Sigmoid colon (tissue), 4 donors: ENCODE data around the gene DUSP19.

Experiments
- EP300 ChIP-seq, 4 donors: sonication (generic); formaldehyde crosslinking; IDR thresholded peaks; one replicate each; pipeline ENCODE4 v1.6.1; 2017; ENCODE audit warnings: antibody characterized with exemption in 4 of 4
- POLR2AphosphoS5 ChIP-seq, 4 donors: sonication (generic); formaldehyde crosslinking; IDR thresholded peaks; one replicate each; pipeline ENCODE4 v1.6.1; 2017; ENCODE audit warnings: antibody characterized with exemption in 4 of 4
- TF ChIP-seq, protein P1 (sequence below), 4 experiments: fragments of 450-650 bp in 3 of 4; fragments of 200-600 bp in 1 of 4; IDR thresholded peaks; one replicate each; pipeline ENCODE4 v1.5.1; 2016 to 2019; ENCODE audit warnings: antibody characterized with exemption in 4 of 4, mild to moderate bottlenecking in 3 of 4, moderate library complexity in 2 of 4

DNA sequence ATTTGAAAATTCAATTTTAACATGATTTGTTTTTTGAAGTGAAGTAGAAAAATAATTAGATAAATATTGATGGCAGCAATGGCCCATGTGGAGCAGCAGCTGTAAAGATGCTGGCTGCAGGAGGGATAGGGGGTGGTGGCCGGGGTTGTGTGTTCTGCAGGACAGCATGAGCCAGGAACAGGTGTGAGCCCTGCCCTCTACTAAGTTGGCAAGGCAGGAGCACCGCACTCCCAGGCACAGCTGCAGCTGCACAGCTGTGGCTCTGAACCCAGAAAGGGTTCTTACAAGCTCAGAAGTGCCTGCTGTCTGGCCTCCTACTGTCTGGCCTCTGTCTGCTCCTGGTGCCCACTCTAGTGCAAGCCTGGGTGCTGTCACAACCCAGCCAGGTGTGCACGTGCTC lies 10.0 kb upstream of the DUSP19 start:
- TF ChIP-seq, protein P1, sequence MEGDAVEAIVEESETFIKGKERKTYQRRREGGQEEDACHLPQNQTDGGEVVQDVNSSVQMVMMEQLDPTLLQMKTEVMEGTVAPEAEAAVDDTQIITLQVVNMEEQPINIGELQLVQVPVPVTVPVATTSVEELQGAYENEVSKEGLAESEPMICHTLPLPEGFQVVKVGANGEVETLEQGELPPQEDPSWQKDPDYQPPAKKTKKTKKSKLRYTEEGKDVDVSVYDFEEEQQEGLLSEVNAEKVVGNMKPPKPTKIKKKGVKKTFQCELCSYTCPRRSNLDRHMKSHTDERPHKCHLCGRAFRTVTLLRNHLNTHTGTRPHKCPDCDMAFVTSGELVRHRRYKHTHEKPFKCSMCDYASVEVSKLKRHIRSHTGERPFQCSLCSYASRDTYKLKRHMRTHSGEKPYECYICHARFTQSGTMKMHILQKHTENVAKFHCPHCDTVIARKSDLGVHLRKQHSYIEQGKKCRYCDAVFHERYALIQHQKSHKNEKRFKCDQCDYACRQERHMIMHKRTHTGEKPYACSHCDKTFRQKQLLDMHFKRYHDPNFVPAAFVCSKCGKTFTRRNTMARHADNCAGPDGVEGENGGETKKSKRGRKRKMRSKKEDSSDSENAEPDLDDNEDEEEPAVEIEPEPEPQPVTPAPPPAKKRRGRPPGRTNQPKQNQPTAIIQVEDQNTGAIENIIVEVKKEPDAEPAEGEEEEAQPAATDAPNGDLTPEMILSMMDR (IDR thresholded peaks at IDR 0.05): no peak
- TF ChIP-seq EP300 (IDR thresholded peaks at IDR 0.05) (no peak), POLR2AphosphoS5 (IDR thresholded peaks at IDR 0.05) (no peak)
